Measurements from ENCODE around the gene ACTL9.
"Not testable (repeated sequence)": the region's sequence is repeated elsewhere in the genome, so short reads cannot be mapped to it uniquely, and the experiment has no call there.

Gene ACTL9
- 0 reads per million in 3 experiments for total RNA-seq

DNA sequence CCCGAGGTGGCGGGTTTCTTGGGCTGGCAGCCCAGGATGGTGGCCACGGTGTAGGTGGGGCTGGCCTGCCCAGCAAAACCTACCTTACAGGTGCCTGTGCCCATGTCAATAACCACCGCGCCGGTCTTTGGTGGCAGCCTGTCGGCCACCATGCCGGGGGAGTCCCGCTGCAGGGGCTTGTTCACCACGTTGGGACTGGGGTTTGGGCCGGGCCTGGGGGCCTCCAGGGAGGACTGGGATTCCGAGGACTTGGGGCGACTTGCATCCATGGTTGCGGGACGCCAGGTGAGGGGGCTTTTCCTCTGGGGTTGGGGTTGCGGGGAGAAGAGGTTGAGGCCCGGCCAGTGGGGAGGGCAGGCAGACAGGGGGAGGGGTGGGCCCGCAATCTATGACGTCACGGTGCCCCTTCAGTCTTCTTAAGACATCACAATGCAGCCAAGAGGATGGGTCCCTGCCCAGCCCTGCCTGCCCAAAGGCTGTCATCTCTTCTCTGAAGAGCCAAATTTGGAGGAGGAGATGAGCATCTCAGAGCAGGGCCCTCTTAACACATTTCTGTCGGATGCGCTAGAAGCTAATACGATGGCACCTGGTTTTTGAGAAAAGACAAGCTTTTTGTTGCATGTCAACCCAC, at the start of gene ACTL9:
ACTL9 (minus strand) TSS at position 363 of the 631 bp plus-strand sequence; CDS start at position 269, 94 bp downstream.
- no peak for DNase-seq

DNA sequence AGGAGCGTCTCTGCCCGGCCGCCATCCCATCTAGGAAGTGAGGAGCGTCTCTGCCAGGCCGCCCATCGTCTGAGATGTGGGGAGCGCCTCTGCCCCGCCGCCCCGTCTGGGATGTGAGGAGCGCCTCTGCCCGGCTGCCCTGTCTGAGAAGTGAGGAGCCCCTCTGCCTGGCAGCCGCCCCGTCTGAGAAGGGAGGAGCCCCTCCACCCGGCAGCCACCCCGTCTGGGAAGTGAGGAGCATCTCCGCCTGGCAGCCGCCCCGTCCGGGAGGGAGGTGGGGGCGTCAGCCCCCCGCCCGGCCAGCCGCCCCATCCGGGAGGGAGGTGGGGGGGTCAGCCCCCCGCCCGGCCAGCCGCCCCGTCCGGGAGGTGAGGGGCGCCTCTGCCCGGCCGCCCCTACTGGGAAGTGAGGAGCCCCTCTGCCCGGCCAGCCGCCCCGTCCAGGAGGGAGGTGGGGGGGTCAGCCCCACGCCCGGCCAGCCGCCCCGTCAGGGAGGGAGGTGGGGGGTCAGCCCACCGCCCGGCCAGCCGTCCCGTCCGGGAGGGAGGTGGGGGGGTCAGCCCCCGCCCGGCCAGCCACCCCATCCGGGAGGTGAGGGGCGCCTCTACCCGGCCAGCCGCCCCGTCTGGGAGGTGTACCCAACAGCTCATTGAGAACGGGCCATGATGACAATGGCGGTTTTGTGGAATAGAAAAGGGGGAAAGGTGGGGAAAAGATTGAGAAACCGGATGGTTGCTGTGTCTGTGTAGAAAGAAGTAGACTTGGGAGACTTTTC, 40.9 kb upstream of the ACTL9 start:
- DNase-seq = not testable (repeated sequence)

- no peak for DNase-seq
These were observed 39.8 kb upstream of the ACTL9 start for GRCh38 chr19:8738377-8738776.

- DNase-seq = no peak
These were observed 33.0 kb upstream of the ACTL9 start for GRCh38 chr19:8731428-8732169.

- DNase-seq = no peak
These were observed 25.7 kb upstream of the ACTL9 start for GRCh38 chr19:8724276-8724675.

GRCh38 chr19:8722032-8722431, 23.4 kb upstream of the ACTL9 start:
- no peak for DNase-seq

DNA sequence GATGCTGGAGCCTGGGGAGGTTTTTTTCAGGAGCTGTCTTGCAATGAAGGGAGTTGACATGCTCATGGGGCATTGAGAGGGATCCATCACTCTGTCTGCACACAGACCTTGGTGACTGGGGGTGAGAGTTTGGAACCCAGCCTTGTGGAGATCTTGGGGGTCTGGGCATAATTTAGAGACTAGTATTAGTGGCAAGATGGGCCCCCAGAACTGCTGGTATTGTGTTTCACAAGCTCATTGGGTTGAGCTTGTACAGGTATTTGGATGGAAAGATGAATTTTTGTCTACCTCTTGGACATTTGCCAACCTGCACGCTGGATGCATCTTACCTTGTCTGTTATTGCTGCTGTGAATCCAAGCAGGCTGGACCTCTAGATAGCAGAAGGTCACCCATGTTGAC, 22.7 kb upstream of the ACTL9 start, which contains the start of gene OR2Z1:
OR2Z1 (plus strand) TSS at position 301 of the 400 bp plus-strand sequence. CDS start 9,395 bp downstream, outside the sequence.
- DNase-seq = no peak

DNA sequence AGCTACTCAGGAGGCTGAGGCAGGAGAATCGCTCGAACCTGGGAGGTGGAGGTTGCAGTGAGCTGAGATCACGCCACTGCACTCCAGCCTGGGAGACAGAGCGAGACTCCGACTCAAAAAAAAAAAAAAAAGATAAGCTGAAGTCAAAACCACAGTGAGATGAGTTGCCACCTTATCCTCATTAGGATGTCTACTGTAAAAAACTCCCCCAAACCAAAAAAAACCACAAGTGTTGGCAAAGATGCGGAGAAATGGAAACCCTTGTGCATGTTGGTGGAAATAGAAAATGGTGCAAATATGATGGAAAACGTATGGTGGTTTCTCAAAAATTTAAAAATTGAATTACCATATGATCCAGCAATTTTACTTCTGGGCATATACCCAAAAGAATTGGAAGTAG, 11.7 kb upstream of the ACTL9 start:
- not testable (repeated sequence) for DNase-seq

- no peak for DNase-seq
These were observed 7.1 kb upstream of the ACTL9 start for GRCh38 chr19:8705742-8706141.

GRCh38 chr19:8705304-8705703, 6.7 kb upstream of the ACTL9 start:
- DNase-seq = not testable (repeated sequence)

- no peak for DNase-seq
These were observed 4.6 kb upstream of the ACTL9 start for GRCh38 chr19:8703223-8703622.

GRCh38 chr19:8702350-8702749, 3.8 kb upstream of the ACTL9 start:
- peak; percentile 47 for DNase-seq

- DNase-seq = no peak
These were observed 2.4 kb upstream of the ACTL9 start for GRCh38 chr19:8700956-8701355.

- no peak for DNase-seq
These were observed 1.3 kb upstream of the ACTL9 start for GRCh38 chr19:8699908-8700307.

DNA sequence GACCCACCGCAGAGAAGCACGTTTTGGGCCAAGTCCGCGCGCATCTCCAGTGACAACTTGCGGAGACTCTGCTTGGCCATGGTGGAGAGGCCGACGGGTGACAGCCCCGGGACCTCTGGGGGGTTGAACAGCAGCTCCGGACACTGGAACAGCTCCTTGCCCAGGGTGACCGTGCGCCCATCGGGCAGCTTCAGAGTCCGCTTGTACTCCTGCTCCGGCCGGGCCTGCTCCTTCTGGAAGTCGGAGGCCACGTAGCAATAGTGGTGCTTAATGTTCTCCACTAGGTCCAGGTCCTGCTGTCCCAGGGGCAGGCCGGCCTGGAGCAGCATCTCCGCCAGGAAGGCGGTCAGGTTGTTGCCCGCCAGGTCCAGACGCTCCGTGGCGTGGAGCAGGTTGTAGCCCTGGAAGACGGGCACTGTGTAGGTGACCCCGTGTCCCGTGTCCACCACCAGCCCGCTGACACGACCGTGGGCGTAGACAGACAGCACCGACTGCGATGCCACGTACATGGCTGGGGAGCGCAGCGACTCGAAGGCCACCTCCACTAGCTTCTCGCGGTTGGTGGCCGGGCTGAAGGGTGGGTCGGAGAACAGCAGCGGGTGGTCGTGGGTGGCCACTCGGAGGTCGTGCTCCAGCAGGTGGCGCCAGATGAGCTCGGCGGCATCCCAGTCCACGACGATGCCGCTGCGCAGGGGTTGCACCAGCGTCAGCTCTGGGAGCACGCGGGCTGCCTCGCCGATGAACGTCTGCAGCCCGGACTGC, 743 bp downstream of the ACTL9 start:
- no peak for DNase-seq

DNA sequence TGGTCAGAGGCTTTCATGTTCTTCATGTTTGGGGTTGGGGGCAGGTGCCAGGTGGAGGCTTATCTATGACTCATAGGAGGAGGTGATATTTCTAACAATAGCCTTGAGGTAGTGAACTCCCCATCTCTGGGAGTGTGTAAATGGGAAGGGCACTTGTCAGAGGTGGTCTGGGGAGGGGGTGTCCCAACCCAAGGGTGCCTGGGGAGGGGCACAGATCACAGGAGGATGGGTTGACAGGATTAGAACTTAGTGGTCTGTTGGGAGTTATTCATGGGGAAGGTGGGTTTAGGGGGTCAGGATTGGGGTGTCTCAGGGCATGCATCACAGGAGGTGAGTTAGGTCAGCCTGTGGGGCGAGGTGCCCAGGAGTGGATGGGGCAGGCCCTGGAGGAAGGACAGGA, 1.6 kb downstream of the ACTL9 start:
- DNase-seq = no peak

GRCh38 chr19:8695911-8696310, 2.7 kb downstream of the ACTL9 start:
- no peak for DNase-seq

GRCh38 chr19:8695501-8695900, 3.1 kb downstream of the ACTL9 start:
- DNase-seq = no peak

DNA sequence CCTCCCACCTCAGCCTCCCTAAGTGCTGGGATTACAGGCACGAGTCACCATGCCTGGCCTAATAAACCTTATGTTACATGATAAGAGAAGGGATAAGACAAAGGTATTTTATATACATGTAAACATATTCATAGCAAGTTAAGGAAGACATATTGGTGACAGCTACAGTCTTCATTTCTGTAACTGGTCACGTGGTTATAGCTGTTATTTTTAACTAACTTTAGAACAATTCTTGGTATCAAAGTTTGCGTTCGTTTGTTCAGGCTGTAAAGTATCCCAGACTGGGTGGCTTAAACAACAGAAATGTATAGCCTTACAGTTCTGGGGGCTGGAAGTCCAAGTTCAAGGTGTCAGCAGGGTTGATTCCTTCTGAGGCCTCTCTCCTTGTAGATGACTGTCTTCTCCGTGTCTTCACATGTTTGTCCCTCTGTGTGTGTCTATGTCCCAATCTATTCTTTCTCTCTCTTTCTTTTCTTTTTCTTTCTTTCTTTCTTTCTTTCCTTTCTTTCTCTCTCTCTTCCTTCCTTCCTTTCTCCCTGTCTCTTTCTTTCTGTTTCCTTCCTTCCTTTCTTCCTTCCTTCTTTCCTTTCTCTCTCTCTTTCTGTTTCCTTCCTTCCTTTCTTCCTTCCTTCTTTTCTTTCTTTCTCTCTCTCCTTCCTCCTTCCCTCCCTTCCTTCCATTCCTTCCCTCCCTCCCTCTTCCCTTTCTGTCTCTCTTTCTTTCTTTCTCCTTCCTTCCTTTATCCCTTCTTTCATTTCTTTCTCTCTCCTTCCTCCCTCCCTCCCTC, 7.6 kb downstream of the ACTL9 start:
- no peak for DNase-seq

DNA sequence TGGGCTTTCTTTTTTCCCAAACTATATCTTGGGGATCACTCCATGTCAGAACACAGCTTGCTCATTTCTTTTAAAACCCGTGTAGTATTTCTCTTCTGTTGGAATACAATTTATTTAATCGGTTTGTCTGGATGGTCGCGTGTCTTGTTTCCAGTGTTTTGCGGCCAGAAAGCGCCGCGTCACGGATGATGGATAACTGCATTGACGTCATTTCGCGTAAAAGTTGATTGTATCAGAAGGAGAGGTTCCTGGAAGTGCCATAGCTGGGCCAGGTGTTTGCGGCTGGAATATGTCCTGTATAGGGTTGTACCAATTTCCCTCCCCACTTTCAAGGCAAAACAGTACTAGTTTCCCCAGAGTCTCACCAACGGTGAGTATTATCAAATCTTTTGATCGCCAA, 9.7 kb downstream of the ACTL9 start:
- DNase-seq = no peak

DNA sequence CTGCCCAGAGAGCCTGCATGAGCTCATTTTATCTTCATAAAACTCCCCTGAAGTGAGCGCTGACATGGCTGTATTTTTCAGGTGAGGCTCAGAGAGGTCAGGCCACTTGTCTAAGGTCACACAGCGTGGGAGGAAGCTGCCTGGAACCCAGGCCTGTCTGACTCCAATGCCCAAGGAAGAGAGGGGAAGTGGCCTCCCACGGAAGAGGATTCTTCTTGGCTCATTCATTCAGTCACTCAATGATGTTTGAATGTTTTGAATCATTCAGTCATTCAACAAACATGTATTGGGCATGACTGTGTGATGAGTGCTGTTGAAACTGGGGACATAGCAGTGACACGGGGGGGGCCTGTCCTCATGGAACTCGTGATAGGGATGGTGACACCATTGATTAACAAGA, 12.0 kb downstream of the ACTL9 start:
- DNase-seq = no peak
